ACC112 (cell line): ENCODE results near the gene CBFA2T2.
"Not testable (repeated sequence)": the region's sequence is repeated elsewhere in the genome, so short reads cannot be mapped to it uniquely, and the experiment has no call there.

Experiments
- H2AFZ ChIP-seq: fragments of 200-600 bp; sonication (generic); one replicate; pipeline ENCODE4 v1.6.0; 2017; ENCODE audit warnings: antibody characterized with exemption, low read length; ENCODE audit not compliant: unreplicated experiment
- H3K27ac ChIP-seq: fragments of 200-600 bp; sonication (generic); 2 replicates; pipeline ENCODE4 v1.5.1; 2014; ENCODE audit warnings: low read depth, mild to moderate bottlenecking, antibody characterized with exemption, low read length, moderate library complexity
- H3K27me3 ChIP-seq: fragments of 200-600 bp; sonication (generic); 2 replicates; pipeline ENCODE4 v1.6.1; 2014; ENCODE audit warnings: mild to moderate bottlenecking, antibody characterized with exemption, low read length, moderate library complexity, mixed read lengths; ENCODE audit not compliant: insufficient read depth
- H3K36me3 ChIP-seq: fragments of 200-600 bp; sonication (generic); 2 replicates; pipeline ENCODE4 v1.6.1; 2016; ENCODE audit warnings: mild to moderate bottlenecking, antibody characterized with exemption, low read length, moderate library complexity, mixed read lengths; ENCODE audit not compliant: insufficient read depth
- H3K4me1 ChIP-seq: fragments of 200-600 bp; sonication (generic); one replicate; pipeline ENCODE4 v1.6.1; 2016; ENCODE audit warnings: low read length, mixed read lengths; ENCODE audit not compliant: insufficient read depth, unreplicated experiment, control insufficient read depth
- H3K4me3 ChIP-seq: fragments of 200-600 bp; sonication (generic); 2 replicates; pipeline ENCODE4 v1.5.1; 2014; ENCODE audit warnings: mild to moderate bottlenecking, low read depth, low read length
- H3K79me2 ChIP-seq: fragments of 200-600 bp; sonication (generic); one replicate; pipeline ENCODE4 v1.6.0; 2016; ENCODE audit warnings: low read length; ENCODE audit not compliant: control insufficient read depth, unreplicated experiment, insufficient read depth

Gene CBFA2T2

DNA sequence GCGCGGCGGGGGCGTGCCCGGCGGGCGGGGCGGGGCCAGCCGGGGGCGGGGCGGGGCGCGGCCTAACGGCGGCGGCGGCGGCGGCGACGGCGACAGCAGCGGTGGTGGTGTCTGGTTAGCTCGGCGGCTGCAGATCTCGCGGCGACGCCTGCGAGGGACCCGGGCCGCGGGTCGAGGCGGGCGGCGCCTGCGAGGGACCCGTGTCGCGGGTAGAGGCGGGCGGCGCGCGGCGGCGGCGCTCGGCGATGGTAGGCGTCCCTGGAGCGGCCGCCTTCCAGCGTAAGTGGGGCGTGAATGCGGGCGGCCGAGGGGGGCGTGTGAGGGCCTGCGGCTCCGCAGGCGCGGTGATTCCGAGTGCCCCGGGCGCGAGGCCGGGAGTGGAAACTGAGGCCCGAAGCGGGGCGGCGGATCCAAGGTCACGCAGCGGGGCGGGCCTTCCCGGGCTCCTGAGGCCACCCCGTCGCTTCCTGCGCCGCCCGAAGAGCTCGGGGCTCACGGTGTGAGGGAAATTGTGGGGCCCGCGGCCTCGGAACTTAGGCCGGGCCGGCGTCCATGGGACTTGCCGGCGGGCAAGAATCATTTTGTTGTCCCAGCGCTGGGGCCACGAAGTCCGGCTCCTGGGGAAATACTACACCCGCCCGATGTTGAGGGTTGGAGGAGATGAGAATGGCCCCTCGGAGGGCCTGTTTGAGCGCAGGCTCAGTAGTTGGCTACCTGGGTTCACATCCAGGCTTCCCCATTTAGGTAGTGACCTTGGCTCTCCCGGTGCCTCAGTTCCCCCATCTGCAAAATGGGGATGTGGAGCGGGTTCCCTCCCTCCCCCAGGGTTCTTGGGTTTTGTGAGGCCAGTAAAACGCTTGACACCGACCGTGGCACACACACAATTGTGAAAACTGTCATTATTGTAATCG, at the start of gene CBFA2T2:
Gene CBFA2T2 (plus strand): TSS at position 74 of the 911 bp plus-strand sequence. CDS start 172 bp downstream, at position 246.
- H3K4me1 ChIP-seq, result peaks cover 5% of the 10 kb centered on the region
- peak within 1 kb of the TSS; percentile 82 for H3K27ac ChIP-seq
- H3K79me2 ChIP-seq, result peaks cover 14% of the 10 kb centered on the region
- peak within 1 kb of the TSS; percentile 92 for H2AFZ ChIP-seq
- no peaks in the 10 kb centered on the region for H3K27me3 ChIP-seq
- H3K36me3 ChIP-seq, result no peaks in the 10 kb centered on the region
- peak within 1 kb of the TSS; percentile 96 for H3K4me3 ChIP-seq

DNA sequence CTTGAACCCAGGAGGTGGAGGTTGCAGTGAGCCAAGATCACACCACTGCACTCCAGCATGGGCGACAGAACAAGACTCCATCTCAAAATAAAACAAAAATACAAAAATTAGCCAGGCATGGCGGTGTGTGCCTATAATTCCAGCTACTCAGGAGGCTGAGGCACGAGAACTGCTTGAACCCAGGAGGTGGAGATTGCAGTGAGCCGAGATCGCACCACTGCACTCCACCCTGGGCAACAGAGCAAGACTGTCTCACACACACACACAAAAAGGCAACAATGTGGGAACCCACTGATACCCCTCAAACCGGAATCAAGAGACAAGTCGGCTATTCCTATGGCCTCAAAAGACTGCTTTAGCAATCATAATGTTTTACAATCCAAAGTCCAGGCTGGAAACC, 49.3 kb upstream of the CBFA2T2 start:
- not testable (repeated sequence) for H2AFZ ChIP-seq, H3K27me3 ChIP-seq, H3K36me3 ChIP-seq, H3K4me3 ChIP-seq, H3K79me2 ChIP-seq, H3K27ac ChIP-seq
- H3K4me1 ChIP-seq, result peaks cover 11% of the 10 kb centered on the region

DNA sequence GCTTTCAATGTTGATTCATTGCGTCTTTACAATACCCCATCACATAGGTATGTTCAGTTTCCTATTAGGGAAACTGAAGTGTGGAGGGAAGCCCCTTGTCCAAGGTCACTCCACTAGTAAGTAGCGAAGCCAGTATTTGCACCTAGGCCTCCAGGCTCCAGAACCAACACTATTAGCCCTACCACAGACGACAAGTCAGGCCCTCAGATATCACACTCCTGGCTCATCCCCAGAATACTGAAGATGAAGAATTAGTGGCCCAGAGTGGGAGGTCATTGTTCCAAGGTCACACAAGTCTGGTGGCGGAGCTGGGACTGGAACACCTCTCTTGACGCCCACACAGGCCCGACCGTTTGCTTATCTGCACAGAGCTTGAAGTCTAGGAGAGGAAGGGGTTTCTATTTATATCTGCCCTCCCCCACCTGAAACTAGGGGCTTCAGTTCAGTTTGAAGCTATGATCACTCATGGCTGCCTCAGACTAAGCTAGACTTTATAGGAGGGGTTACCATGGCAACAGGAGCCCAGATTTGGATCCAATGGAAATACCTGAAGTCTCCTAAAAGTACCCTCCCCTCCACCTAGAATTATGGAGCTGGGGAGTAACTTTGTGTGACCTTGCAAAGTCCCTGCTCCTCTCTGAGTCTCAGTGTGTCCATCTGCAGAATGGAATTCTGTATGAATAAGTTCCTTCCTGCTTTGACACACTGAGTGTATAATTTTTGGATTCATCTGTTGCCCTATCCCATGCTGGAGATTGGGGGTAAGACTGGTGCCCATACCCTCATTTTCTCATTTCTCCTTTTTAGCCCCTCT, 48.5 kb upstream of the CBFA2T2 start:
- H3K27ac ChIP-seq, result no peak overlapping the region
- H3K36me3 ChIP-seq, result no peaks in the 10 kb centered on the region
- H3K4me3 ChIP-seq, result no peak overlapping the region
- no peak overlapping the region for H2AFZ ChIP-seq
- no peaks in the 10 kb centered on the region for H3K79me2 ChIP-seq
- peaks cover 11% of the 10 kb centered on the region for H3K4me1 ChIP-seq
- no peaks in the 10 kb centered on the region for H3K27me3 ChIP-seq

DNA sequence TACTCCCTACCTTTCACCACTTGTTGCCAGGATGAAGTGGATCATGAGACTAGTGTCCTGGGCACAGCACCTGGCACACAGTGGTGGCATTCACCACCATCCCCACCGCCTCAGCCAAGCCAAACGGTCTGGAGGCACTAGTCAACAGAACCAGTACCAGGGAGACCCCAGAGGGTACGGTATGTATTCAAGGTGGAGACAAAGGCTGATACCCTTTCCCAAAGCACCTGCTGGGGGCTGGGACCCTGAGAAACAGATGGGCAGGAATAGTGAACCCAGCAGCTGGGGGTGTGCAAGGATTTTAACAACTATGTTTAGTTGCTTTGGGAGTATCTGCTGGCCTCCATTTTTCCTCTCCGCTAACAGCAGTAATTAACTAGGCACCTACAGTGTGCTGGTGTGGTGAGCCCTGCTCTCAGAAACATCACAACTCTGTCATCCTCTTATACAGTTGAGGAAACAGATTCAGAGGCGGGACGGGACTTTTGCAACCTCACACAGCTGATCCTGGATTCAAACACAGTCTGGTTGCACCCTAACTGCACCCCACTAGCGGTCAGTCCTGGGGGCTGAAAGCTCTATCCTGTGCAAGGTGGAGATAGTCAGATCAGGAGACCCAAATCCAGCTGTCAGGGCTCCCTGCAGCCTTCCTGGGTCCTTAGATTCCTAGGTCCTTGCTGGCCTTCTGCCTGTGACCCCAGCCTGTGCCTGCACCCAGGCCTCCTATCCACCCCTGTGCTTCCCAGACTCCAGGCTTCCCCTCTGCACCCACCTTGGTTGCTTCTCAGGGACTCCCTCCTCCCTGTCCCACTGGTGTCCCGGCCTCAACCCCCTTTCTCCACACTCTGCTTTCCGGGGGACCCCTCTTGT, 47.5 kb upstream of the CBFA2T2 start:
- Histone ChIP-seq H3K4me3 (peak overlapping the region; percentile 90), H3K27ac (no peak overlapping the region), H2AFZ (no peak overlapping the region), H3K4me1 (peaks cover 11% of the 10 kb centered on the region), H3K27me3 (no peaks in the 10 kb centered on the region), H3K79me2 (no peaks in the 10 kb centered on the region), H3K36me3 (no peaks in the 10 kb centered on the region)

DNA sequence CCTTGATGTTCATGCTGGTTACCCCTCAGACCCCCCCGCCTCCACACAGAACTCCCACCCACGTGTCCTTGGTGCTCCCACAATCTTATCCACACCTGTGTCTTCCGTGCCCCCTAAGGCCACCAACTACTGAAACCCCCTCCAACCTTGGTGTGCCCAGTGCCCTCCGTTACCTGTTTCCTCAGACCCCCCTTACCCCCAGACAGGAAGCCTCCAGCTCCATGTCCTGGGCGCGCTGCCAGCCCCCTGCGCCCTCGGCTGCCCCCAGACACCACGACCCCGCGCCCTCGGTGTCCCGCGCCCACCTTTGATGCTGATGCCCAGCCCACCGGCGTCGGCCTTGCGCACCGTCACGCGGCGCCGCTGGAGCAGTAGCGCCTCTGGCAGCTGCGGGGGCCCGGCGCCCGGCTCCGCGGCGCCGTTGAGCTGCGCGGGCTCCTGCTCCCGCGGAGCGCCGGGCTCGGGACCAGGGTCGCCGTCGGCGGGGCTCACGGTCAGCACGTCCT, 46.8 kb upstream of the CBFA2T2 start:
- Histone ChIP-seq H3K4me1 (peaks cover 5% of the 10 kb centered on the region), H3K79me2 (no peaks in the 10 kb centered on the region), H3K36me3 (no peaks in the 10 kb centered on the region), H3K27ac (no peak overlapping the region), H3K27me3 (no peaks in the 10 kb centered on the region), H2AFZ (peak overlapping the region; percentile 90), H3K4me3 (peak overlapping the region; percentile 90)

DNA sequence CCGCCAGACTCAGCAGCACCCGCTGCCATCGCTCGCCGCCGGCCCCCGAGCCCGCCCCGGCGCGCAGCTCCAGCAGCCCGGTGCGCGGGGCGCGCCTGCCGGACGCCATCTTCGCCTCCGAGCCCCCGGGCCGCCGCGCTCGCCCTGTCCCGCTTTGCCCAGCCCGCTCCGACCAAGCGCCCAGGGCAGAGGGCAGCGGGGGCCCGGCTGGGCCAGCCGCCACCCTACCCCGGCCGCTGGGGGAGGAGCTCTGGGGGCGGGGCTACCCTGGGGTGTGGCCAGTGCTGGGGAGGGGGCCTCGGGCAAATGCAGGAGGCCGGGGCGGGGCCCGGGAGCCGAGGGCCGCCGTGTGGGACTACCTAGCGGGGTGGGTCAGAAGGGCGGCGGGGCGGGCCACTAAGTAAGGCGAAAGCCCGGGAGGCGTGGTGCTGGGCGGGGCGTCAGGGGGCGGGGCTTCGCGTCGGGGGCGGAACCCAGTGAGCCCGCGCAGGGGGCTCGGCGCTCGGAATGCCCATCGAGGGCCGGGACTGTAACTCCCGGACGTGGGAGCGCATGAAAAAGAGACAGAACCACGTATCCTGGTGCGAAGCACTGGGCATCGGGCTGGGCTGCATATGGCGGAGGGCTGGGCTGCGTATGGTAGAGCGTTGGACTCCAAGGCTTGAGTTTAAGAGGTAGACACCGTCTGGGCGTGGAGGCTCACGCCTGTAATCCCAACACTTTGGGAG, 46.2 kb upstream of the CBFA2T2 start, which contains the start of gene SNTA1:
Gene SNTA1 (minus strand): TSS at position 252 of the 728 bp plus-strand sequence. CDS start 143 bp downstream, at position 109.
- peak within 1 kb of the TSS; percentile 90 for H3K4me3 ChIP-seq
- H3K79me2 ChIP-seq, result no peaks in the 10 kb centered on the region
- no peaks in the 10 kb centered on the region for H3K27me3 ChIP-seq
- no peaks in the 10 kb centered on the region for H3K36me3 ChIP-seq
- peak within 1 kb of the TSS; percentile 90 for H2AFZ ChIP-seq
- H3K27ac ChIP-seq, result no peak within 1 kb of the TSS
- H3K4me1 ChIP-seq, result peaks cover 5% of the 10 kb centered on the region

DNA sequence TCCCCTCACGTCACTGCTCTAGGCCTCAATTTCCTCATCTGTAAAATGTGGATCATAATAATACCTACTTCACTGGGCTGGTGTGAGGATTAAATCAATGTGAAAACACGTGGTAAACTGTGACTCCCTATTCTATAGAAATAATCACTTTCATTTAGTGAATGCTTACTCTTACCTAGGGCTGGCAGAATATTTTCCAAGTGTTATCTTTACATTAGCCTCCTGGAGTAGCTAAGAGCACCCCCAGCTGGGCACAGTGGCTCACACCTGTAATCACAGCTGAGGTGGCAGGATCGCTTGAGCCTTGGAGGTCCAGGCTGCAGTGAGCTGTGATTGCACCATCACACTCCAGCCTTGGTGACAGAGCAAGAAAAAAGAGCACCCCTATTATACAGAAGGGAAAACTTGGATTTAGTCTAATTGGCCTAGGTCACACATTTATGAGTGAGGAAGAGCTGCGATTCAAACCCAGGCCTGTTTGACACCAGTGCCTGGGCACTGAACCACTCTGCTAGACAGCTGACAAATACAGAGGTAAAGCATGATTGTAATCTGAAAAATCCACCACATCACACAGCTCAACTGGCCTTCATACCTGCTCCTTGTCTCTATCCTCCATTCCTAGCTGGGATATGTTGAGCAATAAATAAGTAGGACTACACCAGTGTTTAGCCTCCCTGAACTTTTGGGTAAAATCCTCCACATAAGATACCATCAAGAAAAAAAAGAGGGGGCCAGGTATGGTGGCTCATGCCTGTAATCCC, 44.9 kb upstream of the CBFA2T2 start:
- Histone ChIP-seq H3K27me3 (no peaks in the 10 kb centered on the region), H3K4me3 (peak overlapping the region; percentile 90), H3K36me3 (no peaks in the 10 kb centered on the region), H3K4me1 (peaks cover 5% of the 10 kb centered on the region), H3K27ac (no peak overlapping the region), H3K79me2 (no peaks in the 10 kb centered on the region), H2AFZ (peak overlapping the region; percentile 79)

DNA sequence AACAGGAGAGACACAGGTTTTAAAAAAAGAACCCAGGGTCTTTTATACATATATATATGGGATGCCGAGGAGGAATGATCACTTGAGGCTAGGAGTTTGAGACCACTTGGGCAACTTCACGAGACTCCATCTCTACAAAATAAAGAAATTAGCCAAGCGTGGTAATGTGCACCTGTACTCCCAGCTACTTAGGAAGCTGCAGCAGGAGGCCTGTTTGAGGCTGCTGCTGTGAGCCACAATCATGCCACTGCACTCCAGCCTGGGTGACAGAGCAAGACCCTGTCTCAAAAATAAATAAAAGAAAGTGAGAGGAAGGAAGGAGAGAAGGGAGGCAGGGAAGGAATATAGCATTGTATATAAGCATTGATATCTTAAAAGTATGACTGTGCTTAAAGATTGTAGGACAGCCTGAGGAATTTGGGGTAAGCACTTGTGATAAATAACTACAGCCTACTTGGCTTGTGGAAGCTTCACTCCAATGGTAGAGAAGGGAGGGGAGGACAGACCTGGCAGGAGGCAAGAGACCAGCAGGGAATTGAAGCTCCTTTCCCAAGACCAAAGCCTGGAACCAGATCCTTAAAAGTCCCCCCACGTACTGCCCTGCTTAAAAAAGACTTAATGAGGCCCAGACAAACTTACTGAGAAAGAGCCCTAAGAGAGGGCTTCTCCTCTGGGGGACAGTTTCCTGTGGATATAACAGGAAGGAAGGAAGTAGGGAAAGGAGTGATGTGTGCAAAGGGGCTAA, 43.8 kb upstream of the CBFA2T2 start:
- Histone ChIP-seq H3K27ac (no peak overlapping the region), H2AFZ (no peak overlapping the region), H3K36me3 (no peaks in the 10 kb centered on the region), H3K27me3 (no peaks in the 10 kb centered on the region), H3K4me1 (peaks cover 5% of the 10 kb centered on the region), H3K79me2 (no peaks in the 10 kb centered on the region), H3K4me3 (no peak overlapping the region)

DNA sequence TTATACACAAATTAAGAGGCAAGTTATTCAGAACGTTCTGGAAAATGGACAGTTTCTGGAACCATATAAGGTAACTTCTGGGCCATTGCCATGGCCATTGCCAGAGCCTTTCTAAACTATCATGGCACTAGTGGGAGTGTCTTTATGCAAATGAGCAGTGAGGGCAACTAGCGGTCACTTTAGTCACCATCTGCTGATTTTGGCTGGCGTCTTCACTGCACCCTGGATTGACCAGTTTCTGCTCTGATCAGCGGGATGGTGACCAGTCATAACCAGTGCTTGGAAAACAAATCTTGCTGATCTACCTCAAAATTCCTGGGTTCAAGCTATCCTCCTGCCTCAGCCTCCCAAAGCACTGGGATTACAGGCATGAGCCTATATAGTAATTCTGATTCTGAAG, 39.0 kb upstream of the CBFA2T2 start:
- Histone ChIP-seq H3K27me3 (no peaks in the 10 kb centered on the region), H3K79me2 (no peaks in the 10 kb centered on the region), H3K4me1 (no peaks in the 10 kb centered on the region), H3K27ac (no peak overlapping the region), H3K36me3 (no peaks in the 10 kb centered on the region), H3K4me3 (no peak overlapping the region), H2AFZ (no peak overlapping the region)
